Activated CD4-positive, alpha-beta T cell treated with anti-CD3 and anti-CD28 coated beads, Interleukin-2, amount 10 ng/mL, durations not matched to agents 24 days and 14 days (primary cell): Measurements from ENCODE around the gene RNF126. TPM values are rescaled to one million over a fixed set of nuclear protein-coding genes. Genes with fewer than 3 reads are reported as not detected.
"Not testable (repeated sequence)": the region's sequence is repeated elsewhere in the genome, so short reads cannot be mapped to it uniquely, and the experiment has no call there.

Experiments
- DNase-seq: peaks from one replicate; pipeline ENCODE4 v3.0.0; 2022
- H3K27ac Mint-ChIP-seq: one replicate; pipeline ENCODE4 v1.8.0; 2022; ENCODE audit warnings: mild to moderate bottlenecking, mixed read lengths
- H3K27me3 Mint-ChIP-seq: one replicate; pipeline ENCODE4 v1.8.0; 2022; ENCODE audit warnings: mixed read lengths
- H3K36me3 Mint-ChIP-seq: one replicate; pipeline ENCODE4 v1.8.0; 2022; ENCODE audit warnings: low read depth, mild to moderate bottlenecking, mixed read lengths
- H3K4me1 Mint-ChIP-seq: one replicate; pipeline ENCODE4 v1.8.0; 2021; ENCODE audit warnings: mixed read lengths
- H3K4me3 Mint-ChIP-seq: one replicate; pipeline ENCODE4 v1.8.0; 2022; ENCODE audit warnings: mild to moderate bottlenecking, moderate library complexity, mixed read lengths
- H3K9me3 Mint-ChIP-seq: one replicate; pipeline ENCODE4 v1.8.0; 2021; ENCODE audit warnings: mixed read lengths
- intact Hi-C: fragments of 100-400 bp; cut with micrococcal nuclease; formaldehyde crosslinking; loops from one replicate; pipeline ENCODE4 v1.15.1; 2023
- total RNA-seq: library from RNA; stranded (reverse); gene quantifications from 2 replicates; pipeline ENCODE4 v1.2.3, GENCODE V29; 2022

Gene RNF126
- total RNA-seq, 1 donor from 2014 or later: 109 TPM

DNA sequence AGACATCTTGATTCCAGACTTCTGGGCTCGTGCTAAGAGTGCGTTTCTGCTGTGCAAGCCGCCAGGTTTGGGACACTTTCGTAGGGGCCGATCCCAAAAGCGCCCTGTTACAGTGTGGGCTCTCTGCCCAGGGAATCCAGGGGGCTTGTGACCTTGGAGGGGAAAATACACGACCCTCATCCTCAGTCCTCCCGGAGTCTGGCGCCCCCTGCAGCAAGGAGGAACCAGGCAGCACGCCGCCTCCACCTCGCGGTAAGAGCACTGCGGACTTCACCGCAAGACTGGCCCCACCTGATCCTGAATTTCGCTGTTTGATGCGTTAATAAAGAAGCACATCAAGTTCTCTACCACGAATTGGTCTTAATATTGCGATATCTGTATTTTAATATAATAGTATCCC is 34.8 kb downstream of the RNF126 start:
- no peak overlapping the region for H3K4me3 Mint-ChIP-seq
- H3K27me3 Mint-ChIP-seq: no peaks in the 10 kb centered on the region
- intact Hi-C loops: no loop called here
- peaks cover 8% of the 10 kb centered on the region for H3K4me1 Mint-ChIP-seq
- H3K36me3 Mint-ChIP-seq: peaks cover 42% of the 10 kb centered on the region
- peak; percentile 69 for DNase-seq
- no peaks in the 10 kb centered on the region for H3K9me3 Mint-ChIP-seq
- H3K27ac Mint-ChIP-seq: no peak overlapping the region

DNA sequence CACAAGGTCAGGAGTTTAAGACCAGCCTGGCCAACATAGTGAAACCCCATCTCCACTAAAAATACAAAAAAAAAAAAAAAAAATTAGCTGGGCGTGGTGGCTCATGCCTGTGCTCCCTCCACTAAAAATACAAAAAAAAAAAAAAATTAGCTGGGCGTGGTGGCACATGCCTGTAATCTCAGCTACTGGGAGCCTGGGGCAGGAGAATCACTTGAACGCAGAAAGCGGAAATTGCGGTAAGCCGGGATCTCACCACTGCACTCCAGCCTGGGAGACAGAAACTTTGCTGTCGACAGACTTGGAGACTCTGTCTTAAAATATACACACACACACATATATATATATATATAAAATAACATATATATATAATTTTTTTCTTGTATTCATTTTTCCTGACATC is 36.4 kb downstream of the RNF126 start:
- intact Hi-C loops: not testable (repeated sequence)

DNA sequence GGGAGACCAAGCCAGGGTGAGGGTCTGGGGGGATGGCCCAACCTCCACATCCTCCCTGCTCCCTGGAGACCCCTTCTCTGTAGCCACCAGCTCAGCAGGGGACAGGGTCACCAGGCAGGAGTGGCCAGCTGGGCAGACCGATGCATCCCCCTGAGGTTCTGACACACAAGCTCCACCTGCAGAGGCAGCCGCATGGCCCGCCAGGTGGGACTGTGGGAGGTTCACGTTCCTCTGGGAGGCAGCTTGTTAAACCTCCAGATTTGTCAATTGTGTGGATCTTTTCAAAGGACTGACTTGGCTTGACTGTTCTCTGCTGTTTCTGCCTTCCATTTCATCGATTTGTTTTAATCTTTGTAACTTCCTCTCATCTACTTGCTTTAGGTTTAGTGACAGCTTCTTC is 37.8 kb downstream of the RNF126 start:
- H3K36me3 Mint-ChIP-seq: peaks cover 26% of the 10 kb centered on the region
- no peak for DNase-seq
- H3K27me3 Mint-ChIP-seq: no peaks in the 10 kb centered on the region
- H3K9me3 Mint-ChIP-seq: no peaks in the 10 kb centered on the region
- intact Hi-C loops: no loop called here
- H3K4me3 Mint-ChIP-seq: no peak overlapping the region
- H3K27ac Mint-ChIP-seq: peak overlapping the region; percentile 52
- H3K4me1 Mint-ChIP-seq: peaks cover 5% of the 10 kb centered on the region

More for the DNA sequence above, 36.4 kb downstream of the RNF126 start:
- H3K9me3 Mint-ChIP-seq, H3K4me3 Mint-ChIP-seq, H3K27ac Mint-ChIP-seq, DNase-seq, H3K27me3 Mint-ChIP-seq, H3K4me1 Mint-ChIP-seq: not testable (repeated sequence)
- H3K36me3 Mint-ChIP-seq: peaks cover 35% of the 10 kb centered on the region

DNA sequence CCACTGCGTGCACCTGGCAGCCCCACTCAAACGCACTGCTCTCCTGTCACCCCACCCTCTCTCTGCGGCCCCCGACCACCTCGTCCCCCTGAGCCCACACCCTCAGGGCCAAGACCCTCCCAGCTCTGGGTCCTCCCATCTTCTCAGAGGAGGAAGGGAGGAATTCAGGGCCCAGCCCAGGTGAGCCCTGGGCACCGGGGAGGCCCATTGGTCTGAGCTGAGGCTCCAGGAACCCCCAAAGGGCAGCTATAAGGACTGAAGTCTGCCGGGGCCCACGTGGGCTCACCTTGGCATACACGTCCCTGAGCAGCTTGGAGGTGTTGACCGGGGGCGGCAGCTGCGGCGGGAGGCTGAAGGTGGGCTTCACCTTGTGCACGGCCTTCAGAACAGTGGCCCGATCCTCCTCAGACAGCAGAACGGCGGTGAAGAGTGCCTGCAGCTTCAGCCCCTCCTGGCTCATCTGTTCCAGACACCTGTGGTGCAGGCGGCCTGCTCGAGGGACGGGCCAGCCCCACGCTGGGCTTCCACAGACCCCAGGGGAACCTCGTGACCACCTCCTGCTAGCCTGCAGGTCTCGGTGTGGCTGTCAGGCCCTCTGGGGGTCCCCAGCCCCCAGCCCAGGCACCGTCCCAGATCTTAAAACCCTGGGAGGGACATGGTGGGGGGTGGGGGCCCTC is 38.4 kb downstream of the RNF126 start:
- Mint-ChIP-seq H3K4me1 (peaks cover 5% of the 10 kb centered on the region), H3K27ac (no peak overlapping the region), H3K27me3 (no peaks in the 10 kb centered on the region), H3K9me3 (no peaks in the 10 kb centered on the region), H3K36me3 (peaks cover 27% of the 10 kb centered on the region), H3K4me3 (no peak overlapping the region)
- intact Hi-C loops: no loop called here
- DNase-seq: no peak

DNA sequence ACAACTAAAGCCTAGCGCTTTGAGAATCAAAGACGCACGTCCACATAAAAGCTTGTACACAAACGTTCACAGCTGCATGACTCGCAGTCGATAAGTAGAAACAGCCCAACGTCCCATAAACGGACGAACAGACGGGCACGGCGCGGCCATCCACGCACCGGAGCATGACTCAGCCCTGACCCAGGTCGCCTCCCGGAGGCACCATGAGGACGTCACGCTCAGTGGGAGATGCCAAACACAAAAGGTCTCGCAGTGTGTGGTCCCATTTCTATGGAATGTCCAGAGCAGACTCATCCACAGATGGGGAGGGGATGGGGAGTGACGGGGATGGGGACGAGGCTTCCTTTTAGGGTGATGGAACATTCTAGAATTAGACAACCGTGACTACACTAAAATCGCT is 39.0 kb downstream of the RNF126 start:
- H3K36me3 Mint-ChIP-seq: peaks cover 26% of the 10 kb centered on the region
- no peak overlapping the region for H3K27ac Mint-ChIP-seq
- DNase-seq: no peak
- no peaks in the 10 kb centered on the region for H3K27me3 Mint-ChIP-seq
- H3K9me3 Mint-ChIP-seq: no peaks in the 10 kb centered on the region
- intact Hi-C loops: no loop called here
- no peak overlapping the region for H3K4me3 Mint-ChIP-seq
- peaks cover 4% of the 10 kb centered on the region for H3K4me1 Mint-ChIP-seq

DNA sequence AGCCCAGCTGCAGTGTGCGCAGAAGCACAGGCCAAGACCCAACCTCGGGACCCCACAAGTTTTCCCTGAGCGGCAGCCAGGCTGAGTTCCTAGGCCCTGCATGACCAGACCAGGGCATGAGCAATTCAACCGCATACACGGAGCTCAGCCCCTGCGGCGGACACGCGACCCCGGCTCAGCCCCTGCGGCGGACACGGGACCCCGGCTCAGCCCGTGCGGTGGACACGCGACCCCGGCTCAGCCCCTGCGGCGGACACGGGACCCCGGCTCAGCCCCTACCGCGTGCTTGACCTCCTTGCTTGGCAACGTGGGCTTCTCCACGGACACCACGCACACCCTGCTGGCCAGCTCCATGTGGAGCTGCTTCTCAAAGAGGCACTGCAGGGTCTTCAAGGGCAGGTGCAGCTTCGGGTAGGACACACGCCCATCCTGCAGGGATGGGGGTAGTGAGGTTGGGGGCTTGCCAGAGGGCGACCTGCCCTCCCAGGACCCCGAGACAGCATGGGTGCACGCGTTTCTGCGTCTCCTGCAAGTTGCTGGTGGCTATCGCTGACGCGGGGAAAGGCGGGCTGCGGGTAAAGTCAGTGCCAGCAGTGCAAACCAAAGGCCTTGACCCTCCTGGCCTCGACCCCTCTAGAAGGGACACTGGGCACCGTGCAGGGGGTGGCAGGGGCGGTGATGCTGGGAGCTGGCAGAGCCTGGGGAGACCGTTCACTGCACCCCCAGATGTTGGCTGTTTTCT is 39.7 kb downstream of the RNF126 start:
- no peaks in the 10 kb centered on the region for H3K9me3 Mint-ChIP-seq
- intact Hi-C loops: no loop called here
- no peak overlapping the region for H3K27ac Mint-ChIP-seq
- H3K36me3 Mint-ChIP-seq: peaks cover 25% of the 10 kb centered on the region
- no peaks in the 10 kb centered on the region for H3K27me3 Mint-ChIP-seq
- H3K4me3 Mint-ChIP-seq: no peak overlapping the region
- H3K4me1 Mint-ChIP-seq: peaks cover 2% of the 10 kb centered on the region
- no peak for DNase-seq

DNA sequence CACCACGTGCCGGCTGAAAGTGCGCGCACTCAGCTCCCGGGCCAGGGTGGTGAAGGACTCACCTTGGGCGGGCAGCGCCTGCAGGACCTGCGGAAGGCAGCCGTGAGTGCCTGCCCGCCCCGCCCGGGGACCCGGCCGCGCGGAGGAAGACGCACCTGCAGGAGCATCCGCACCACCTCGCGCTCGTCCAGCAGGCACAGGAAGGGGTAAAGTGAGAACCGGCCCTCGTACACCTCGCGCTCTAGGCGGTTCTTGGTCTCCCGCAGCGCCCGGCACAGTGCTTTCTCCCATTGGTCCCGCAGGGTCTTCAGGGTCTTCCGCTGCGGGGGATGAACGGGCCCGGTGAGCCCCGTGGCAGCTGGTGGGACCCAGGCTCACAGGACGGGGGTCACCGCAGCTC is 40.3 kb downstream of the RNF126 start:
- intact Hi-C loops: no loop called here
- H3K36me3 Mint-ChIP-seq: peaks cover 24% of the 10 kb centered on the region
- no peak for DNase-seq
- no peaks in the 10 kb centered on the region for H3K27me3 Mint-ChIP-seq
- H3K27ac Mint-ChIP-seq: no peak overlapping the region
- H3K4me3 Mint-ChIP-seq: no peak overlapping the region
- peaks cover 2% of the 10 kb centered on the region for H3K4me1 Mint-ChIP-seq
- no peaks in the 10 kb centered on the region for H3K9me3 Mint-ChIP-seq

DNA sequence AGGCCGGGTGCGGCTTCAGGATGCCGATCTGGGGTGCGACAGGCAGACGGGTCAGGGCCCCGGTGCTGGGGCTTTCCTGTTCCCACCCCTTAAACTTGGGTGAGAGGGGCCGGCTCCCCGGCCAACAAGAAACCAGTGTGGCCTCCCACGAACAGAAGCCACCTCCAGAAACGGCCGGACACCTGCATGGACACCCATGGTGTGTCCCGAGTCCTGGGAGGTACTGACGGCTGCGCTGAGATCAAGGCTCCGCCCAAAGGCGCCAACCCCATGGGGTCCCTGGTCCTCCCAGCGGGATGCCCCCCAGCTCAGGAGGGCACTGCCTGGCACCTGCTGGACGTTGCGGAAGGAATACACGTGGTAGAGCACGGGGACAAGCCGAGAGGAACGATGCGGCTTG is 41.2 kb downstream of the RNF126 start:
- Mint-ChIP-seq H3K36me3 (peaks cover 21% of the 10 kb centered on the region), H3K4me3 (no peak overlapping the region), H3K4me1 (peaks cover under 1% of the 10 kb centered on the region), H3K27ac (no peak overlapping the region), H3K9me3 (no peaks in the 10 kb centered on the region), H3K27me3 (no peaks in the 10 kb centered on the region)
- no peak for DNase-seq
- intact Hi-C loops: no loop called here

DNA sequence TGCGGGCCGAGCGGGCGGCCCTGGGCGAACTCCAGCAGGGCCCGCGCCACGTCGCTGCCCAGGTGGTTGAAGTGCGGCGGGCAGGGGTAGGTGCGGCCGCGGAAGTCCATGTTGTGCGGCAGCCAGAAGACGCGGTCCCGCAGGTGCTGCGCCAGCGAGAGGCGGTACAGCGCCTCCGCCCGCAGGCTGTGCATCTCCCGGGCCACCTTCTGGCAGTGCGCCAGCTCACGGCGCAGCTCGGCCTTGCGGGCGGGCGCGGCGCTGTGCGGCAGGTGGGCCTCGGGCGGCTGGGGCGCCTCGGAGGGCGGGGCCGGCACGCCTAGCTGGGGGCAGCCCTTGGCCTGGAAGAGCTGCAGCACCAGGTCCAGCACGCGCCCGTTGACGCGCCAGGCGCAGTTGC is 41.8 kb downstream of the RNF126 start:
- DNase-seq, H3K27ac Mint-ChIP-seq, H3K9me3 Mint-ChIP-seq, H3K4me1 Mint-ChIP-seq, H3K4me3 Mint-ChIP-seq, intact Hi-C loops, H3K27me3 Mint-ChIP-seq: not testable (repeated sequence)
- H3K36me3 Mint-ChIP-seq: peaks cover 21% of the 10 kb centered on the region

DNA sequence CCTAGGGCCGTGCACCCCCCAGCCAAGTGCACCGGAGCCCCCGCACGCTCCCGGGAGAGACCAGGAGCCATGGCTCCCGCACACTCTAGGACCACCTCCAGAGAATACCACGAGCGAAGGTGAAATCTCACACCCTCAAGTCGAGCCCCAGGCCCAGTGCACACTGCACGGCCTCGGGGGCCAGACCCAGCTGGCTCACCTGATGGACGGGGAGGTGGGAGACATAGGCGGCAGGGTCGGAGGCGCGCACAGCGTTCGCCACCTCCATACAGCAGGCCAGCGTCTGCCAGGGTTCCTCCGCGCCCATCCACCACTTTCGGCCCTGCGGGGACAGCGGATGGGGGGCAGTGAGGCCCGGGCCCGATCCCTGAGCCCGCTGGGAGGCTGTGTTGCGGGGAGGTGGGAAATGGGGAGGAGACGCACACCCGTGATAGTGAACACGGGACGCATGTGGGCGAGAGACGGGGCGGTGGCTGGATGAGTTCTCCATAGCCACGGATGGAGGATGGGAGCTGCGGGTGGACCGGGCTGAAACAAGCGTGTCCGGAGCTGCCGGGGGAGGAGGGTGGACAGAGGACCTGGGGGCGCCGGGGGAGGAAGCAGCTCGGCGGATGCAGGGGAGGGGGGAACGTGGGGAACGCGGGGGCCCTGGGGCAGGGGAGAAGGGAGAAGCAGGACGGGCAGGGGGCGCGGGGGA is 42.7 kb downstream of the RNF126 start:
- Mint-ChIP-seq H3K36me3 (peaks cover 22% of the 10 kb centered on the region), H3K4me3 (no peak overlapping the region), H3K4me1 (peaks cover 2% of the 10 kb centered on the region), H3K9me3 (no peaks in the 10 kb centered on the region), H3K27me3 (peaks cover 2% of the 10 kb centered on the region), H3K27ac (no peak overlapping the region)
- intact Hi-C loops: no loop called here
- no peak for DNase-seq

DNA sequence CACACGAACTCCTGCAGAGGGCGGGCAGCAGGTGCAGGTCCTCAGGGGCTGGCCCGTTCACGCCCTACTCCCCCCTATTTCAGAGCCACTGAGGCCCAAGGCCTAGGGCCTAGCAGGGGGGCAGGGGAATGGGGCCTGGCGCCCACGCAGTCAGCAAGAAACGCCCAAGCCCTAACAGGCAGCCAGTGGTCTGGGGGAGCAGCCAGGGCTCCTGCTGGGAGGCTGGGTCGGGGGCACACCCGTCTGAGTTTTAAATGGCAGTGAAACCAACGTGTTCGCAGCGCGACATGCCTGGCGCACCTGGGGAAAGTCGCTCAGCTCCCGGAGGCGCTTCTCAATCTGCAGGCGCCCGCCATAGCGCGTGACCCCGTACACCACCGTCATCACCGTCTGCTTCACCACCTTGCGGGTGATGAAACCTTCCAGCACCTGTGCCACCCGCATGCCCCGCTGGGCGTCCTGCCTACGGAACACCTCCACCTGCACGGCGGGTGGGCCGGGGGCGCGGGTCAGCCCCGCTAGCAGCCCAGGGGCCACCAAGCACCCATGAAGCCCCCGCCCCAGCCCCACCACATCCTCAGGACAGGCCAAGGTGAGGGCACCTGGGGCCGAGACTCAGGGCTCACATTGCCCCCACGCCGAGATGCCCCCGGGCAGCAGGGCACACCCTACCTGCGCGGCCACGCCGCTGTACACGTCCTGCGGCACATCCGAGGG is 43.6 kb downstream of the RNF126 start:
- no peak for DNase-seq
- H3K4me3 Mint-ChIP-seq: no peak overlapping the region
- H3K27ac Mint-ChIP-seq: no peak overlapping the region
- H3K36me3 Mint-ChIP-seq: peaks cover 26% of the 10 kb centered on the region
- peaks cover 2% of the 10 kb centered on the region for H3K27me3 Mint-ChIP-seq
- no peaks in the 10 kb centered on the region for H3K9me3 Mint-ChIP-seq
- intact Hi-C loops: no loop called here
- H3K4me1 Mint-ChIP-seq: peaks cover 2% of the 10 kb centered on the region

DNA sequence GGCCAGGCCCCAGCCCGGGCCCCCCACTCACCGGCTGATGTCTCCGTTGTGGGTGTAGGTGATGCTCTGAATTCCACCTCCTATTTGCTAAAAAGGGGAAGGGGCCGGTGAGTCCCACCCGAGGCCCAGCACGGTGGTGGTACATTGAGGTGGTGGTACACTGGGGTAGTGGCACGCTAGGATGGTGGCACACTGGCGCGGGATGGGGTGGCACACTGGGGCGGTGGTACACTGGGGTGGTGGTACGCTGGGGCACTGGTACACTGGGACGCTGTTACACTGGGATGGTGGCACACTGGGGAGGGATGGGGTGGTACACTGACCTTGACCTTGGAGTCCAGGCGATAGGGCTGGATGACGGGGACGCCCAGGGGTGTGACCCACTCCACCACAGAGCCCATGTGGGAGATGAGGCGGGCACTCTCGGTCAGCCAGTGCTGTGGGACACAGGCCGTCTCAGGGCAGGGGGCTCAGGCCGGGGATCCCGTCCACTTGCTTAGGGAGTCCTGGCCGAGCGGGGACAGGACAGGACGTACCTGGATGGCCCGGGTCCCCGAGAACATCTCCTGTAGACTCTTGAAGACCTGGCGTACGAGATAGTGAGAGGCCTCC is 44.2 kb downstream of the RNF126 start:
- Mint-ChIP-seq H3K27ac (no peak overlapping the region), H3K4me1 (peaks cover 2% of the 10 kb centered on the region), H3K27me3 (peaks cover 2% of the 10 kb centered on the region), H3K36me3 (peaks cover 29% of the 10 kb centered on the region), H3K9me3 (no peaks in the 10 kb centered on the region), H3K4me3 (no peak overlapping the region)
- intact Hi-C loops: no loop called here
- no peak for DNase-seq

DNA sequence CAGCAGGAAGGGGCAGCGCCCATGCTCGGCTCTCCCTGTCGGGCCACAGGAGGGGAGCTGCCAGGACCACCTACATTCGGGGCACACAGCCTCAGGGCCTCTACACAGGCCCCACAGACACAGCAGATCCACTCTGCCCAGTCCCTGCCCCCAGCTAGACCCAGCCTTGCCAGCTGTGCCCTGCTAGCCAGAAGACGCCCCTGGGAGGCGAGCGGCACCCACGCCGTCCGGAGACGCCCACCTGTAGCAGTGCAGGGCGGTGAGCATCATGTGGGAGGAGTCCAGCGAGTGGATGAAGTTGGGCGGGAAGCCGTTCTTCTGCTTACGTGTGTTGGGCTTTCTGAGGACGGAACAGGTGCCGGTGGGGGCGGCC is 44.8 kb downstream of the RNF126 start:
- peaks cover 2% of the 10 kb centered on the region for H3K4me1 Mint-ChIP-seq
- H3K27ac Mint-ChIP-seq: no peak overlapping the region
- peaks cover 2% of the 10 kb centered on the region for H3K27me3 Mint-ChIP-seq
- DNase-seq: no peak
- H3K9me3 Mint-ChIP-seq: no peaks in the 10 kb centered on the region
- peaks cover 28% of the 10 kb centered on the region for H3K36me3 Mint-ChIP-seq
- intact Hi-C loops: no loop called here
- H3K4me3 Mint-ChIP-seq: no peak overlapping the region
